Nephron (organoid): ENCODE data around the gene GALNT11.
"Not testable (repeated sequence)": the region's sequence is repeated elsewhere in the genome, so short reads cannot be mapped to it uniquely, and the experiment has no call there.

Experiments used
- H3K27ac Mint-ChIP-seq, 3 experiments: 2 replicates each; pipeline ENCODE4 v1.8.0; 2020; ENCODE audit warnings: mixed read lengths in 3 of 3, mild to moderate bottlenecking in 2 of 3, moderate library complexity in 1 of 3
- H3K27me3 Mint-ChIP-seq: 2 replicates; pipeline ENCODE4 v1.8.0; 2021; ENCODE audit warnings: low read depth, mild to moderate bottlenecking, moderate library complexity, mixed read lengths
- H3K36me3 Mint-ChIP-seq: 2 replicates; pipeline ENCODE4 v1.8.0; 2020; ENCODE audit warnings: low read depth, mixed read lengths
- H3K4me1 Mint-ChIP-seq: 2 replicates; pipeline ENCODE4 v1.8.0; 2020; ENCODE audit warnings: mixed read lengths
- H3K4me3 Mint-ChIP-seq, 3 experiments: 2 replicates each; pipeline ENCODE4 v1.8.0; 2020; ENCODE audit warnings: mild to moderate bottlenecking in 3 of 3, mixed read lengths in 3 of 3, moderate library complexity in 2 of 3
- H3K9me3 Mint-ChIP-seq: 2 replicates; pipeline ENCODE4 v1.8.0; 2020; ENCODE audit warnings: mixed read lengths
- TF ChIP-seq, protein P1 (sequence below), 3 experiments: fragments of 200-600 bp; sonication (generic); IDR thresholded peaks; one replicate each; pipeline ENCODE4 v1.5.0; 2021; ENCODE audit warnings: antibody characterized with exemption in 3 of 3; ENCODE audit not compliant: unreplicated experiment in 3 of 3

Gene GALNT11

DNA sequence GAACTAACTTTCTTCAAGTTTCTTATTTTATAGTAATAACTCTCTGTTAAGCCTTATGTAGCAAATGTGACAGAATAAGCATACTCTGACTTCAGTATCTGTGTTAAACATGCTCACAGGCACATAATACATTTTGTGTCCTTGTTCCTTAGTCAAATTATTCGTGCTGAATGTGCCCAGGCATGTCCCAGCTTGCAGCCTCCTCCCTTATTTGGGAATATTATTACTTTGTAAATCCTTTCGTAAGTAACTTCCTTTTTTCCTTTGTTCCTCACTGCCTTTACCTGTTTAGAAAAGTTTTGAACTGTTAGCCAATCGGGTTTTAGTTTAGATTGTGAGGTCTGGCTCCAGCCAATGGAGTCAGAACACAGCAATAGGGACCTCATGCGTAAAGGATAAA, 46.9 kb downstream of the GALNT11 start:
- Mint-ChIP-seq H3K36me3 (peaks cover 34% of the 10 kb centered on the region), H3K27ac (no peak overlapping the region), H3K27me3 (no peaks in the 10 kb centered on the region), H3K4me3 (no peak overlapping the region), H3K9me3 (peaks cover 16% of the 10 kb centered on the region), H3K4me1 (peaks cover 20% of the 10 kb centered on the region)
- TF ChIP-seq, protein P1, sequence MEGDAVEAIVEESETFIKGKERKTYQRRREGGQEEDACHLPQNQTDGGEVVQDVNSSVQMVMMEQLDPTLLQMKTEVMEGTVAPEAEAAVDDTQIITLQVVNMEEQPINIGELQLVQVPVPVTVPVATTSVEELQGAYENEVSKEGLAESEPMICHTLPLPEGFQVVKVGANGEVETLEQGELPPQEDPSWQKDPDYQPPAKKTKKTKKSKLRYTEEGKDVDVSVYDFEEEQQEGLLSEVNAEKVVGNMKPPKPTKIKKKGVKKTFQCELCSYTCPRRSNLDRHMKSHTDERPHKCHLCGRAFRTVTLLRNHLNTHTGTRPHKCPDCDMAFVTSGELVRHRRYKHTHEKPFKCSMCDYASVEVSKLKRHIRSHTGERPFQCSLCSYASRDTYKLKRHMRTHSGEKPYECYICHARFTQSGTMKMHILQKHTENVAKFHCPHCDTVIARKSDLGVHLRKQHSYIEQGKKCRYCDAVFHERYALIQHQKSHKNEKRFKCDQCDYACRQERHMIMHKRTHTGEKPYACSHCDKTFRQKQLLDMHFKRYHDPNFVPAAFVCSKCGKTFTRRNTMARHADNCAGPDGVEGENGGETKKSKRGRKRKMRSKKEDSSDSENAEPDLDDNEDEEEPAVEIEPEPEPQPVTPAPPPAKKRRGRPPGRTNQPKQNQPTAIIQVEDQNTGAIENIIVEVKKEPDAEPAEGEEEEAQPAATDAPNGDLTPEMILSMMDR (IDR thresholded peaks at IDR 0.05; ENCODE audit: unreplicated experiment in 3 of 3) = no peak

DNA sequence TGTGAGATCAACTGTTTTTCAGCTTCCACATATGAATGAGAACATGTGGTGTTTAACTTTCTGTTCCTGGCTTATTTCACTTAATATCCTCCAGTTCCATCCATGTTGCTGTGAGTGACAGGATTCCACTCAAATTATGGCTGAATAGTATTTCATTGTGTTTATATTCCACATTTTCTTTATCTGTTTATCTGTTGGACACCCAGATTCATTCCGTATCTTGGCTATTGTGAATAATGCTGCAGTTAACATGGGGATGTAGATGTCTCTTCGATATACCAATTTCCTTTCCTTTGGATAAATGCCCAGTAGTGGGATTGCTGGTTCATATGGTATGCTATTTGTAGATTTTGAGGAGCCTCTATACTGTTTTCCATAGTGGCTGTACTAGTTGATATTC, 47.9 kb downstream of the GALNT11 start:
- no peak overlapping the region for H3K4me3 Mint-ChIP-seq
- no peak overlapping the region for H3K27ac Mint-ChIP-seq
- peaks cover 8% of the 10 kb centered on the region for H3K9me3 Mint-ChIP-seq
- peaks cover 27% of the 10 kb centered on the region for H3K4me1 Mint-ChIP-seq
- H3K27me3 Mint-ChIP-seq = no peaks in the 10 kb centered on the region
- H3K36me3 Mint-ChIP-seq = peaks cover 26% of the 10 kb centered on the region
- TF ChIP-seq, protein P1 (IDR thresholded peaks at IDR 0.05; ENCODE audit: unreplicated experiment in 3 of 3) = no peak

DNA sequence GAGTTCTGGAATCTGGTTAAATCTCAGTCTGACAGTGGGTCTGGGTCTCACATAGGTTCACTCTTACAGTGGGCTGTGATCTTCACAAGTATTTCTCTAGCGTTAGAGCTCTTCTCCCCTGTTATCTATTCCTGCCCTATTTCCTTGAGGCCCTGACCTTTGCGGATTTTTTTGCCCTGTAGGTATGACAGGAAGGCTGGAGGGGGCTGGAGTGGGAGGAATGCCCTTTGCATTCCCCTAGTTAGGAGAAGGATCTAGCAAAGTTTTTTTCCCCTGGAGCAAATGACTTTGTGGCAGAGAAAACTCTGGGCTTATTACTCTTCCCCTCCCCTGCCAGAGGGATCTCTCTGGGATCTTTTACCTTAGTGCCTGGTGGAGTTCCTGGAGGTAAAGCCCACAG, 49.2 kb downstream of the GALNT11 start:
- TF ChIP-seq, protein P1 (IDR thresholded peaks at IDR 0.05; ENCODE audit: unreplicated experiment in 3 of 3) = no peak
- H3K4me3 Mint-ChIP-seq = no peak overlapping the region
- peak overlapping the region in 2 of 3 experiments; percentile 8 to 24 for H3K27ac Mint-ChIP-seq
- peaks cover 39% of the 10 kb centered on the region for H3K4me1 Mint-ChIP-seq
- peaks cover 7% of the 10 kb centered on the region for H3K9me3 Mint-ChIP-seq
- H3K36me3 Mint-ChIP-seq = peaks cover 18% of the 10 kb centered on the region
- H3K27me3 Mint-ChIP-seq = no peaks in the 10 kb centered on the region

DNA sequence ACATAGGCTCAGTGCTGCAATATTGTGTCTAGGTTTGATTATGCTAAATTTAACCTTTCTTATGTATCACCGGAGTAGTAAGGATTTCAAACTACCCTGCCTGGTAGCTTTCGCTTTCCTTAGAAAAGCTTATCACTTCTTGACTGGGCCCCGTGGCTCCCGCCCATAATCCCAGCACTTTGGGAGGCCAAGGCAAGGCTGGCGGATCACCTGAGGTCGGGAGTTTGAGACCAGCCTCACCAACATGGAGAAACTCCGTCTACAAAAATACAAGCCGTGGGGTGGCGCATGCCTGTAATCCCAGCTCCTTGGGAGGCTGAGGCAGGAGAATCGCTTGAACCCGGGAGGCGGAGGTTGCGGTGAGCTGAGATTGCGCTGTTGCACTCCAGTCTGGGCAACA, 49.9 kb downstream of the GALNT11 start:
- not testable (repeated sequence) for H3K4me3 Mint-ChIP-seq, H3K9me3 Mint-ChIP-seq, H3K27me3 Mint-ChIP-seq
- peaks cover 15% of the 10 kb centered on the region for H3K36me3 Mint-ChIP-seq
- peak overlapping the region; percentile 8 to 64 (median 24) for H3K27ac Mint-ChIP-seq
- H3K4me1 Mint-ChIP-seq = peaks cover 39% of the 10 kb centered on the region

DNA sequence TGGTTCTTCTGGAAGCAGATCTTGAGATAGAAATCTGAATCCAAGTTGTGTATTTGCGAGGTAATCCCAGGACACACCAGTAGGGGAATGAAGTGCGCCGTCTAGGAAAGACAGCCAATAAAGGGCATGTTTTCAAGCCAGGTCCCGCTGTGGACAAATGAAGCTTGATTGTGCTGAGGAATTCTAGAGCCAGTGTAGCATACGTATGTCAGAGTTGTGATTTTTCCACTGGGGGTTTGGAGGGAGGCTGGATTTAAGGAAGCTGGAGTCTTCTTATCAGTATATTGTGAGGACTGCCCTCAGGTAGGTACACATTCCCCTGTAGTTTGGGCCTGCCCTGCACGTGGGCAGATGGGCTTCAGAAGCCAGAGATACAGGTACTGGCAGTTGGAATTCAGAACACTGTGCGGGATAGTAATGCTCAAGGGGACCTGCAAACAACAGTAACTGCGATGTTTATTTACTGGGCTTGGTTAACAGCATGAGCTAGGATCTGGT, 50.9 kb downstream of the GALNT11 start:
- H3K4me1 Mint-ChIP-seq = peaks cover 39% of the 10 kb centered on the region
- H3K27ac Mint-ChIP-seq = peak overlapping the region; percentile 57 to 87 (median 76)
- H3K36me3 Mint-ChIP-seq = peaks cover 10% of the 10 kb centered on the region
- no peaks in the 10 kb centered on the region for H3K9me3 Mint-ChIP-seq
- no peaks in the 10 kb centered on the region for H3K27me3 Mint-ChIP-seq
- no peak overlapping the region for H3K4me3 Mint-ChIP-seq
- TF ChIP-seq, protein P1 (IDR thresholded peaks at IDR 0.05; ENCODE audit: unreplicated experiment in 3 of 3) = peak; percentile 44 to 54 (median 45)

DNA sequence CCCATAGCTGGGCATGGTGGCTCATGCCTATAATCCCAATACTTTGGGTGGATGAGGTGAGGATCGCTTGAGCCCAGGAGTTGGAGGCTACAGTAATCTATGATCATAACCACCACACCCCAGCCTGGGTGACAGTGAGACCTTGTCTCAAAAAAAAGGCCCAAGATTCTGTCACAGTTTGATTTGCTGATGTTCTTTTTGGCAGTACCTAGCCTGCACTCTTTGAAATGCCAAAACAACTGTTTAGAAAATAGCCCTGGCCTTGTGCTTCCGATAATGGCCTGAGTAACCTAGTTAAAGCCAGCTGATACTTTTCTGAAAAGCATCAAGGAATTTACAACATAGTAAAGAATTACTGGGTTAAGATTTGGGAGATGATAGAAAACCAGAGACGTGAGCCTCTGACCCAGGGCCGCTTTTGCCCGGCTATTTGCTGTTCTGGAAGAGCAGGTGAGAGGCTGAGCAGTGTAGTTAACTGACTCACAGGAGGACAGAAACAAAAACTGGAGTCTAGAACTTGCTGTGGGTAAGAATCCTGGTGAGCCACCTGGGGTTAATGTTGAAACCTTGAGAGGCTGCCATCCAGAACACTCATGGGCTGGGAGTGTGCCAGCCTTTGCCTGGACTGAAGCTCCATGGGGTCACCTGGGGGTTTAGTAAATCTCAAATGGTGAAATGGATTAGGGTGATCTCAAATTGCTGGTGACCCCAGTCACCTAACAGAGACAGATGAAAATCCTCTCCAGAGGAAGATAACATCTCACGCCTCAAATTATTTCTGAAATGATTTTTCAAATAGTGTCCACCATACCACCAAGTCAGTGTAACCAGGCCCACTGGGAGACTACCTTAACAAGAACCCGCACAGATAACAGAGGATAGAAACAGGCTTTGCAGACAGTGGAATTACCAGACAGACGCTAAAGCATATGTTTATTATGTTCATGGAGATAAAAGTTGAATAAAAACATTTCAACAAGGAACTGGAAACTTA, 51.8 kb downstream of the GALNT11 start:
- Mint-ChIP-seq H3K27me3 (no peaks in the 10 kb centered on the region), H3K4me3 (no peak overlapping the region), H3K4me1 (peaks cover 42% of the 10 kb centered on the region), H3K36me3 (peaks cover 9% of the 10 kb centered on the region), H3K27ac (peak overlapping the region; percentile 57 to 87 (median 86)), H3K9me3 (no peaks in the 10 kb centered on the region)
- TF ChIP-seq, protein P1 (IDR thresholded peaks at IDR 0.05; ENCODE audit: unreplicated experiment in 3 of 3) = no peak
